ENCODE measurements around the gene SERPINI1. TPM values are rescaled to one million over a fixed set of nuclear protein-coding genes. Genes with fewer than 3 reads are reported as not detected.

Gene SERPINI1
- total and polyA plus RNA-seq, 2 of the 8 experiments (the other 6 are each of a cell fraction or from before 2014, with no cell fraction given): 5.3 to 9.9 TPM

GRCh38 chr3:167858865-167859264, 123.3 kb downstream of the SERPINI1 start (continued):
- TF ChIP-seq SUZ12 (IDR thresholded peaks at IDR 0.05; ENCODE audit: low read length) (no peak), GTF2F1 (IDR thresholded peaks at IDR 0.05; ENCODE audit: borderline replicate concordance, low read depth, low read length) (no peak), EZH2 (IDR thresholded peaks at IDR 0.05; ENCODE audit: low read depth, low read length, severe bottlenecking) (no peak), EGR1 (IDR thresholded peaks at IDR 0.05; ENCODE audit: borderline replicate concordance, low read depth, low read length) (no peak), FOSL1 (IDR thresholded peaks at IDR 0.05; ENCODE audit: insufficient read depth, low read depth, low read length) (no peak), RBBP5 (IDR thresholded peaks at IDR 0.05; ENCODE audit: borderline replicate concordance, low read depth, low read length) (no peak)

Data from H1 (cell line).